IPS-18c (cell line): ENCODE data around the gene KLF6.
"Not testable (repeated sequence)": the region's sequence is repeated elsewhere in the genome, so short reads cannot be mapped to it uniquely, and the experiment has no call there.

Experiments
- H3K4me3 ChIP-seq: 2 replicates; pipeline ENCODE4 v1.7.0; 2013; ENCODE audit warnings: low read depth, mild to moderate bottlenecking, low read length, moderate library complexity; ENCODE audit not compliant: insufficient read depth
- H3K9me3 ChIP-seq: one replicate; pipeline ENCODE4 v1.6.1; 2013; ENCODE audit warnings: mild to moderate bottlenecking, low read length, moderate library complexity; ENCODE audit not compliant: control insufficient read depth, insufficient read depth

KLF6 gene

DNA sequence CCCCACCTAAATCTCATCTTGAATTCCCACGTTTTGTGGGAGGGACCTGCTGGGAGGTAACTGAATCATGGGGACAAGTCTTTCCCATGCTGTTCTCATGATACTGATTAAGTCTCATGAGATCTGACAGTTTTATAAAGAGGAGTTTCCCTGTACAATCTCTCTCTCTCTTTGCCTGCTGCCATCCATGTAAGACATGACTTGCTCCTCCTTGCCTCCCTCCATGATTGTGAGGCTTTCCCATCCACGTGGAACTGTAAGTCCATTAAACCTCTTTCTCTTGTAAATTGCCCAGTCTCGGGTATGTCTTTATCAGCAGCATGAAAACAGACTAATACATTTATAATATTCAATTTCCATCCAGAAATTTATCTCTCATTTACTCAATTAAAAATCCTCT, 52.8 kb downstream of the KLF6 start:
- H3K4me3 ChIP-seq, H3K9me3 ChIP-seq: not testable (repeated sequence)

DNA sequence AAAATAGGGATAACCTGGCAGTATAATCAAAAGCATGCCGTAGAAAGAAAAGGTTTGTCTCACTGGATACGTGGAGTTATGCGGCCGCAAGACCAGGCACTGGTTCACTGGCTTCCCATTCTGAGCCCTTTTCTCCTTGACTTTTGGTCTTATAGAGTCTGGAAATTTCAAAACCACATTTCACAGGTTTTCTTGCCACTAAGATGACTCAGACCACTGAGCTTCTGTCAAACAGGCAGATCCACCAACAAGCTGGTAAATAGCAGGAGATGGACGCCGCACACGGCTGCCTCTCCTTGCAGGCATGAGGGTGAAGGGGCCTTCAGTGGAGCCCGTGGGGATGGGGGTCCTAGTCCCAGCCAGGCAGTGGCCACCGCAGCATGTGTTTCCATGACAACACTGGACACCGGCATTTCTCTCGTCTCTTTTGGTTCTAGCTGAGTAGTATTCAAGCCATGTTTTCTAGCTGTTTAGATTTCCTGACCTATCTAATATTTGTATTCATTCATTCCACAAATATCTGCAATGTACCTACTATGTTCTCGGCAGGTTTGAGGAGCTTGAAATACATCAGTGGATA, 55.5 kb downstream of the KLF6 start:
- Histone ChIP-seq H3K9me3 (no peaks in the 10 kb centered on the region), H3K4me3 (no peak overlapping the region)

- Histone ChIP-seq H3K9me3 (no peaks in the 10 kb centered on the region), H3K4me3 (no peak overlapping the region)
Measured at GRCh38 chr10:3728563-3728962, 56.4 kb downstream of the KLF6 start.

DNA sequence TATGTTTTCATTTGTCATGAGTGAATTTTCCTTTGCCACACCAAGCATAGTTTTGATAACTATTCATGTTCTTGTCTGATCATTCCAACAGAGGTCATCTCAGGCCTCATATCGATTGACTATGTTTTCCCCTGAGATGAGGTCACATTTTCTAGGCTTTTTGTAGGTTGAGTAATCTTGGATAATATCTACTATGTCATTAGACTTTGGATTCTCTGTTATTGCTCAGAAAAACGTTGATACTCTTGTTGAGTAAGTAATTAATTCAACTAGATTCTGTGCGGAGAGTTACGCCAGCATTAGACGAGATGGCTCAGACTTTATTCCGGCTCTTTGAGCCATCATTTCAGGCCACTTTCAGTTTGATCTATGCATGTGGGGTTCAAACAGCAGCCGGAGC, 57.7 kb downstream of the KLF6 start:
- Histone ChIP-seq H3K9me3 (no peaks in the 10 kb centered on the region), H3K4me3 (no peak overlapping the region)
